ENCODE results near the gene OCSTAMP.

The OCSTAMP gene, protein sequence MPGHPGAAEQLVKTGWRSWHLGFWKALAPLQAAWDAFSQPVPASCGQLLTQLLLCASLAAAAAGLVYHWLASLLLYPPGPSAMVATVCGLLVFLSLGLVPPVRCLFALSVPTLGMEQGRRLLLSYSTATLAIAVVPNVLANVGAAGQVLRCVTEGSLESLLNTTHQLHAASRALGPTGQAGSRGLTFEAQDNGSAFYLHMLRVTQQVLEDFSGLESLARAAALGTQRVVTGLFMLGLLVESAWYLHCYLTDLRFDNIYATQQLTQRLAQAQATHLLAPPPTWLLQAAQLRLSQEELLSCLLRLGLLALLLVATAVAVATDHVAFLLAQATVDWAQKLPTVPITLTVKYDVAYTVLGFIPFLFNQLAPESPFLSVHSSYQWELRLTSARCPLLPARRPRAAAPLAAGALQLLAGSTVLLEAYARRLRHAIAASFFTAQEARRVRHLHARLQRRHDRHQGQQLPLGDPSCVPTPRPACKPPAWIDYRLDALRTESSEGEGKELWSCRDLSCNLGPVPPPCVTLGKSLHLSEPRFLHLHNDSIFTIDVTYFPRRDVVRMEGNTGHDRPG

DNA sequence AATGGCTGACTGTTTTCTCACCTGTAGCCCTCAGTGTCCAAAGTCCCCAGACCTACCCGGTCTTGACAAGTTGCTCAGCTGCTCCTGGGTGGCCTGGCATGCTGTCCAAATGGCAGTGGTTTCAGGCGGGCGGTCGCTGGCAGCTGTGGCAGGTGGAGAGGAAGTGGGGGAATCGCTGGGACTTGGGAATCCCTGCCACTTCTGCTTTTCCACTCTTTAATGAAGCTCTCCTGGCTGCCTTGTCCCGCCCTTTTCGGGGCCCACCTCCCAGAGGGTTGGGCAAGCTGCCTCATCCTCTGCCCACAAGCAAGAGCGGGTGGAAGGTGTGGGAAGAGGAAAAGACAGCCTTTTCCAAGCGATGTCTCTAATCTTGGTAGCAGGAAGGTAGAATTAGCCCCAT lies at the start of gene OCSTAMP:
Gene OCSTAMP, minus strand, starts transcription at position 194 of the 400 bp plus-strand sequence. Its CDS starts 94 bp downstream, at position 100.
- no peak for DNase-seq (ENCODE audit: low read depth in 2 of 3, low spot score in 1 of 3)

- no peak for DNase-seq (ENCODE audit: low read depth in 2 of 3, low spot score in 1 of 3)
Observed at GRCh38 chr20:46599227-46599987, 49.0 kb upstream of the OCSTAMP start.

DNA sequence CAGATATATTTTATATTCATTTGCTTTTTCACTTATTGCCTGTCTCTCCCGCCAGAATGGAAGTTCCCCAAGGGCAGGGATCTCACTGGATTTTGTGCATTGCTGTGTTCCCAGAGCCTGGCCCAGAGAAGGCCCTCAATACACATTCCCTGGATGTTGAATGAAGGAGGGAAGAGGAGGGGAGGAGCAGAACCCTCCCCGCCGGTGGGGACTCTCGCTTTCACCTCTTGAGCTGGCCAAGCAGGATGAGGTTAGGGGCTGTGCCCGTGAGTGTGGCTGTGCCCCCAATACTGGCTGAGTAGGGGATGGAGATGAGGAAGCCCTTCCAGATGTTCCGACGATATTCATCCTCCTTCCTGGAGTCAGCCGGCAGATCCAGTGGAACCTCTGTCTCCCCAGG lies 45.5 kb upstream of the OCSTAMP start:
- DNase-seq (ENCODE audit: low read depth in 2 of 3, low spot score in 1 of 3) = no peak

- no peak for DNase-seq (ENCODE audit: low read depth in 2 of 3, low spot score in 1 of 3)
Observed at GRCh38 chr20:46594725-46595124, 44.3 kb upstream of the OCSTAMP start.

DNA sequence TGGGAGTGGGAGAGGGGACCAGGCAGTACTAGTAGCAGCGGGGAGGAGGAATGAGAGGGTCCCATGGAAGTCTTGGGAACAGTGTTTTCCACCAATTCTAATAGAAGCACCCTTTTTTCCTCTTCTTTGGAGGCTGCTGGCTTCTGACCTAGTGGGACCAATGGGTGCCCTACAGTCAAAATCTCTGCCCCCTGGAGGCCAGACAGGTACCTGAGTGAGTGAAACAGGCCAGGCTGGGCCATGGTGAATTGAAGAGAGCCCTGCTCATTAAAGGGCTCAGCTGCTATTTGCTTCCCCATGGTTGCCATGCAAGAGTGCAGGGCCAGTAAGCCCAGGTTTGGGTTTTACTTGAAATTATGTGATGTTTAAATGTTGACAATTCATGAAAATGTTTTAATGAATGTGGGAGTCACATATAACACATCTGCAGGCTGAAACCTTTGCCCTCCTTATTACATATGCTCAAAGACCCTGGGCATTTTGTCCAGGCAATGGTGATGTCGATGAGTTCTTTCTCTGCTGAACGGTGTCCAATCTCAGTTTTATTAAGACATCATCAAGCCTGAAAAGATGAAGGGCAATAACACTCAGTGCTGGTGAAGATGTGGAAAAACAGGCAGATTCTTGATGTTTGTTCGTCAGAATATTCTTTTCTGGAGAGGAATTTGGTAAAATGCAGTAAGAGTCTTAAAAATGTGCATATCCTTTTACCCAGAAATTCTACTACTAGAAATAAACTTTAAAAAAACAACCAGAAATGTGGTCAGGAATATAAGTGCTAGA lies 42.3 kb upstream of the OCSTAMP start:
- peak in 1 of 3 donors; percentile 6 for DNase-seq (ENCODE audit: low read depth in 2 of 3, low spot score in 1 of 3)

- no peak for DNase-seq (ENCODE audit: low read depth in 2 of 3, low spot score in 1 of 3)
Observed at GRCh38 chr20:46590443-46590842, 40.0 kb upstream of the OCSTAMP start.

DNA sequence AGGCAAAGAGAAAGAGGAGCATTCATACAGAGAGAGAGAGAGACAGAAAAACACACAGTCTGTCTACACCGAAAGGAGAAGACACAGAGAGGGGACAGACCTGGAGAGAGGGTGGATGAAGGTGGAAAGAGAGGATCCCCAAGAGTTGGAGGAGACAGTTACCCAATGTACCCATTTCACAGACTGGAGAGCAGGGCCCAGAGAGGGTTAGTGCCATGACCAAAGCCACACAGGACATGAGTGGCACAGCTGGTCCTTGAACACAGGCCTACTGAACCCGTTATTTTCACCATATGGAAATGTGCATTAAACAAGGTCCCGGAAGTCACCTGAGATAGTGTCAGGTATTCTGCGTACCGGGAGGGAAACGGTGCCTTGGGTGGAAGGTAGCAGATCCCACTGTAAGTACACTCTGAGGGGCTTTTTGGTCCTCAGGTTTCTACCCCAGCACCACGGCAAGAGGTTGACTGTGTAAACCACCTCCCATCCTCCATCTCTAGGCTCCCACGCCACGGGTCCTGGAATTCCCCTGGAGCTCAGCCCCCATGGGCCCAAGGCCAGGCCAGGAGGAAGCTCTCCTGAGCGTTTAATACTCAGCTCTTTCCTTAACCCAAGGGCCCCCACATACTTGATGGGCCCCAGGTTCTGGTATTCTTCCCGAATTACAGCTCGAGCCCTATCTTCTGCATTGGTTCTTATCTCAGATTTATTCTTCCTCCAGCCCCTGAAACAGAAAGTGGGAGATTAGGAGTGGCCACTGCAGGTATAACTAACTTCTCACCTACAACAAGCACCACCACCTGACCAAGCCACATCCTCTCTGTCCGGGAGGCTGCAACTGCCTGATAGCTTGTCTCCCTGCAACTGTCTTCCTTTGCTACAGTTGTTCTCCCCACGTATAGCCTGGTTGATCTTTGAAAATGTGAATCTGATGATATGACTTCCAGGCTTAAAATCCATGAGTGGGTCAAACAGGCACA lies 38.4 kb upstream of the OCSTAMP start:
- DNase-seq (ENCODE audit: low read depth in 2 of 3, low spot score in 1 of 3) = no peak

DNA sequence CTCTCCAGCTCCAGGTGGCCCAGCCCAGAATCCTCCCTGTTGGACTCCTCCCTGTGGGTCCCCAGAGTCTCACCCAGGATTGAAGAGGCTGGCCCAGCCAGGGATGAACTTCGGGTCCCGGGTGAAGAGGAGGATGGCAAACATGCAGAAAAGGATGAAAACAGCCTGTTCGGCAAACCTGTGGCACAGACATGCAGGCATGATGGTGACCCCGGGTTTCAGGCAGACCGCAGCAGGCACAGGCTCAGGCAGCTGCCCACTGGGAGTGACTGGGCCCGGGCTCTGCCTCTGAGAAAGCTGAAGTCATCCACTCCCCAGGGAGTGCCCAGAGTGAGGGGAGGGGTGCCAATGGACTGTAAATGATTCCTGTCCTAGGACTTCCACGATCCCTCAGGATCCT lies 37.5 kb upstream of the OCSTAMP start:
- no peak for DNase-seq (ENCODE audit: low read depth in 2 of 3, low spot score in 1 of 3)

DNA sequence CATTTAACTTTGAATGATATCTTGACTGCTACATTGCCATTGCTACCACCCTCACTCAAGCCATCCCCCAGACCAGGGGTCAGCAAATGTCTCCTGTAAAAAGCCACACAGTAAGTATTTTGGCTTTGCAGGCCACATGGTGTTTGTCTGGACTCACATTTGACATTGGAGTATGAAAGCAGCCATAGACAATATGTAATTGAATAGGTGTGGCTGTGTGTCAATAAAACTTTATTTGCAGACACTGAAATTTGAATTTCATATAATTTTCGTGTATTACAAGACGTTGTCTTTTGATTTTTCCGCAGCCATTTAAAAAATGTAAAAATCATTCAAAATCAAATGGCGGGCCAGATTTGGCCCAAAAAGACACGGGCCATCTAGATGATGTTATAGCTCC lies 36.3 kb upstream of the OCSTAMP start:
- no peak for DNase-seq (ENCODE audit: low read depth in 2 of 3, low spot score in 1 of 3)

DNA sequence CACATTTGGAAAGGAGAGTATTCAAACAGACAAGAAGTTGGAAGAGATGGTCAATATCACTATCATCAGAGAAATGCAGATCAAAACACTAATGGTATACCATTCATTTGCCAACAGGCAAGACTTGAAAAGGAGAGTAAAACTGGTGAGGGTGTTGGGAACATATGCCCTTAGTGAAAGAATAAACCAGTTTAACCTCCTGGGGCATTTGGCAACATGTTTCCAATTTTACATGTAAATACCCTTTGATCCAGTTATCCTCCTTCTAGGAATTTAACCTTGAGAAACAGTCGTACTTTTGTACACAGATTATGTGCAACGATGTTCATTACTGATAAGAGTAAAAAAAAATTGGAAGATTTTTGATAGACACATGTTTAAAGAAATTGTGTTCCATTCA lies 34.1 kb upstream of the OCSTAMP start:
- DNase-seq (ENCODE audit: low read depth in 2 of 3, low spot score in 1 of 3) = no peak

DNA sequence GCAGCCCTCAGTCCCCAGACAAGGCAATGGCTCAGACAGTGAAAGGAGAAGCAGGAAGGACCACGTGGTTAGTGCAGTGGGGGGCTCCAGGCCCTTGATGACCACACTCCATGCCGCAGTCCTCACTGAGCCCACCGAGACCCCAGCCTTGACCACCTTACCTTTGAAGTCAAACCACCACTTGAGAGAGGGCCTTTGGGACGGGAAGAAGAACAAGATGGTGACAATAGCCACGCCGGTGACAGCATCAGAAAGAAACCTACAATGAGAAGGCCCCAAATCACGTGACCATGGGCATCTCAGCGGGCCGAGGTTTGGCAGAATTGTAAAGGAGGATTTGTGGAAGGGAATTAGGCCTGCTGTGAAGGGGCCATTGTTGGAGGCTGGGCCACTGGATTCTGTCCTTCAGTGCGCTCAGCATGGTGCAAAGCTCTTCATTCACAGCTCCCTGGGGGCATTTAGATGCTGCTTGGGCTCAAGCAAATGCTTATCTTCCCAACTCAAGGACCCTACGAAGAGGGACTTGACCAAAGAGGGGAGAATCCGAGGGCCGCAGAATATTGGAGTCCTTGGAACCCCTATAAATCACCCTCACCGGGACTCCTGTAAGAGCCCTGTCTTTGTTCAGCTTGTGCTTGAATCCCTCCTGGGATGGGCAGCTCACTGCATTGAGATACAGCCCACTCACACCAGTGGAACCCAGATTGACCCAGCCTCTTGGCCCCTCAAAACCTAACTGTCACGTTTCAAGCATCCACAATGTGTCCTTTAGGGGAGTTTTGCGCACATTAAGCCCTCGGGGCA lies 33.2 kb upstream of the OCSTAMP start:
- no peak for DNase-seq (ENCODE audit: low read depth in 2 of 3, low spot score in 1 of 3)

- DNase-seq (ENCODE audit: low read depth in 2 of 3, low spot score in 1 of 3) = no peak
Observed at GRCh38 chr20:46582648-46583047, 32.2 kb upstream of the OCSTAMP start.

DNA sequence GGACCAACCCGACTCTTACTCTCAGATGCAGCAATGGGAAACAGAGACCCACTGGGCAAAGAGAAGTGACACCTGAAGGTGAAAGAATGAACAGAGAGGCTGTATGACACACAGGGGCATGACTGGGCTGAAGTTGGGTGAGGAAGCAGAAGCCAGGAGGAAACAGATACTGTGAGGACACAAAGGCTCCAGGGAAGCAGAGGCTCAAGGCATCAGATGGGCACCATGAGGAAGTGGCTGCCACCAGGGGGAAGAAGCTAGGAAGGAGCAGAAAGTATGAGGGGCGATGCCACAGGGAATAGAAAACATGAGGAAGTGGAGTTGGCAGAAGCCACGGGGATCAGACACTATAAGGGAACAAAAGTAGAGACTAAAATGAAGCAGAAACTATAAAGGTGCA lies 30.9 kb upstream of the OCSTAMP start:
- no peak for DNase-seq (ENCODE audit: low read depth in 2 of 3, low spot score in 1 of 3)

- no peak for DNase-seq (ENCODE audit: low read depth in 2 of 3, low spot score in 1 of 3)
Observed at GRCh38 chr20:46580613-46581205, 30.3 kb upstream of the OCSTAMP start.

GRCh38 chr20:46578745-46579144 lies 28.3 kb upstream of the OCSTAMP start:
- DNase-seq (ENCODE audit: low read depth in 2 of 3, low spot score in 1 of 3) = no peak

DNA sequence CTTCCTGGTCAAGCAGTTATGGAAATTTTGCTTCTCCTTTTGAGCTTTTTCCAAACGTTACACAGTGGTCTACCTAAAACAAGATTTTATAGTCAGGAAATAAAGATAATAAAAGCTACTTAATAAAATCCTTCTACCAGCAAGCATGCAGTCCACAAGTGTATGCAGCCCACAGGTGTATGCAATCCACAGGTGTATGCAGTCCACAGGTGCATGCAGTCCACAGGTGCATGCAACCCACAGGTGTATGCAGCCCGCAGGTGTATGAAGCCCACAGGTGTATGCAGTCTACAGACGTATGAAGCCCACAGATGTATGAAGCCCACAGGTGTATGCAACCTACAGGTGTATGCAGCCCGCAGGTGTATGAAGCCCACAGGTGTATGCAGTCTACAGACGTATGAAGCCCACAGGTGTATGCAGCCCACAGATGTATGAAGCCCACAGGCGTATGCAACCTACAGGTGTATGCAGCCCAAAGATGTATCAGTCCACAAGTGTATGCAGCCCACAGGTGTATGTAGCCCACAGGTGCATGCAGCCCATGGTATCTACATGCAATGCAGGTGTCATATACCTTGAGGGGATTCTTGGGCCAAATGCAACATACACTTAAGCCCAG lies 26.4 kb upstream of the OCSTAMP start:
- DNase-seq (ENCODE audit: low read depth in 2 of 3, low spot score in 1 of 3) = no peak

GRCh38 chr20:46575937-46576461 lies 25.5 kb upstream of the OCSTAMP start:
- no peak for DNase-seq (ENCODE audit: low read depth in 2 of 3, low spot score in 1 of 3)

DNA sequence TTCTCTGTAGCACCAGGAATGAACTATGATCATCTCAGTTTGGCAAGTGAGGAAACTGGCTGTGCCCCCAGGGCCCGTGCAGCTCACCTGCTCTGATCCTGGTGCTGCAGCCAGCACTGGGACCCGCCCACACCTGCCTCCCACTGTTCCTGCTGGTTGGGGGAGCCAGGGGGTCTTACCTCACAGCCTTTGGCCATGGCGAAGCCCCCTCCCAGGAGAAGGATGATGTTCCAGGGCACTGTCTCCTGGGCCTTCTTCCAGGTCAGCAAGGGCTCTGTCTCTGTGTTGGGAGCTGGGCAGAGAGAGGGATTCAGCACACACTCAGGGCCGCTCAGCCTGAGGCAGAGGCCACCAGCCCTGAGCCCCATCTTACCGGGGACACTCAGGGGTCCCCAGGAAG lies 24.9 kb upstream of the OCSTAMP start:
- DNase-seq (ENCODE audit: low read depth in 2 of 3, low spot score in 1 of 3) = no peak
